GM18858 (cell line): ENCODE results near the gene ARX.

Experiments
- ATAC-seq: cut with Tn5 transposase; IDR thresholded peaks from one replicate; pipeline ENCODE4 v1.9.1; 2021; ENCODE audit not compliant: unreplicated experiment

ARX gene

DNA sequence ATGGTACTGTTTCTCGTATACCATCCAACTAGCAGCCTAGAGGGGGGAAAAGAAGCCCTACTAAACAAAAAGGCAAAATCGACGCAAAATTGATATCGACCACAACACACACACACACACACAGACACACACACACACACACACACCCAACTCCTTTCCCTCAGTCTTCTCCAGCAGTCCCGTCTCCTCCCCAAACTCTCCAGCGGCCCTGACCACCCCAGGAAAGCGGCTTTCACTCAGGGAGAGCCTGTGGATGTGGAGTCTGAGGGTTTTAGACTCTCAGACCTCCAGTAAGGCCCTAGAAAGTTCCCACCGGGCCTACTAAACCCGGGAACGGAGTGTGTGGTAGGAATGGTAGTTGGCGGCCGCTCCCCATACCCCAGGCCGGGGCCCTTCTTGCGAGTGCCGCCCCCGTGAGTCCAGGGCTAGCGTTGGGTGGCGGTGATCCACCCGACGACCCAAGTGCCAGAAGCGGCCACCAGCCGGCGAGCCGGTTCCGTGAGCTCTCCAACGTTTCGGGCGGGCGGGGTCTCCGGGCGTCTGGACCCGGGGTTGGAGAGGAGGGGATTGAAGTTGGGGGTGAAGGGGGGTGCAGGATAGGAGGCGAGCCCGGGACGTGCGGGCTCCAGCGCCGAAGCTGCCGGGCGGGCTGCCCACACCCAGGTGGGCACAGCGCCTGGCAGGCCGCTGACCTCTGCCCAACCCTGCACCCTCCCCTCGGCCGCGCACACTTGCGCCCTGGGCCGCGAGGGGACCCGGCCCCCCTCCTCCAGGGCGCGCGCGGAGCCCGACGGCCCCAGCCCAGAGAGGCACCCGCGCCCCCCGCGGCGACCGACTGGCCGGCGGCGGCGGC is 13.7 kb downstream of the ARX start:
- no peak for ATAC-seq

DNA sequence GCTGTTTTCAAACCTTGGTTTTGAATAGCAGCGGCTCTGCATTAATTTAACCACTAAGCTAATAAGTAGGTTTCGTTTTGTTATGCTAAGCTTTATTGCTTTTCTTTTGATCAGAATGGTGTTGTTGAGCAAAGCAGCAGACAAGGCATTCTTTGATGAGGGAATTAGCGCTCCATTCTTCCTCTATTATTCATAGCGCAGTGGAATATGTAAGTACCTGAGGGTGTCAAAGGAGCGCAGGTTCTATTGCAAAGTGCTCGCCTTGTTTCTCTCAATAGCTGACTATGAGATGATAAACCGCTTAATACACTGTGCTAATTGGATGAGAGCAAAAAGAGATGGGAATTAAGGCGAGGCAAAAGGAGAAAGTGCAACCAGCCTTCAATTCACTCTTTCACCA is 16.3 kb downstream of the ARX start:
- no peak for ATAC-seq

DNA sequence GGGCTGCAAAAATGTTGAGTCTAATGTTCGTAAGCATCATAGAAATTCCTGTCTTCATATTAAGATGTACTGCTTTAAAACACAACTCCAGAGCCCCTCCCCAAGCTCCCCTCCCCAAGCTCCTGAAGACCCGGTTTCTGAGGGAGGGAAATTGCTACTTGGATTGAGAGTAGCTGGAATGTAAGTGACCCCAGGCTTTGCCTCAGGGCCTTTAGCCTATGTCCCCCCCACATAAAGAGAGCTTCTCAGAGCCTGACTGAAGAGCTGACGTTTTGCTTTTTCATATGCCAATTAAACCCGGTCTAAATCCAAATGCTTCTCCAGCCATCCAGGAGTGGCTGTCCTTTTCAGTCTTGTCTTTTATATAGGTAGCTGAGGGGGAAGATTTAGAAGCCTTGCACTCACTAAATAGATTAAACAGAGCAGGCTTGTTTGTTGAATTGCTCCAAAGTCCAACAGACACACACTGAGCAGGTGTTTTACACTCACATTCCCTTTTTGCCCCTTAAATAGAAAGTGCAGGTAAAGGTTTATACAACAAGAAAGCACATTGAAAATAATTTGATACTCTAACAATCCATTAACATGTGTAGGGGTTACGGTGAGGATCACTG is 19.6 kb downstream of the ARX start:
- ATAC-seq = no peak

DNA sequence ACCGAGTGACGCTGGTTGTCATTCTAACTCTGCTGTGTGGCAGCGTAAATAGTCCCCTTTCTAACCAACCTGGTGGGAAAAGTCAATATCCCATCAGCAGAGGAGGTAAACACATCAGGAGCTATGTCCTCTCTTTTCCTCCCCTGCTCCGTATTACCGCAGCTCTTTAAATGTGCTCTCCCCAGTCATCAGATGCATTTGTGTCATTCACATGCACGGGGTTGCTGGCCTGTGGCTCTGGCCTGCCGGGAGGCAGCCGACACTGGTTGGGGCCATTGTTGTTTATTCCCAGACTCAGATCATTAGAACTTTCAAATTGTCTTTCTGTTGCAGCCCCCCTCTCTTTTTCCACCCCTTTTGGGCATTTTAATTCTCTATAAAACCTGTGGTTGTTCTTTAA is 21.9 kb downstream of the ARX start:
- ATAC-seq = no peak

DNA sequence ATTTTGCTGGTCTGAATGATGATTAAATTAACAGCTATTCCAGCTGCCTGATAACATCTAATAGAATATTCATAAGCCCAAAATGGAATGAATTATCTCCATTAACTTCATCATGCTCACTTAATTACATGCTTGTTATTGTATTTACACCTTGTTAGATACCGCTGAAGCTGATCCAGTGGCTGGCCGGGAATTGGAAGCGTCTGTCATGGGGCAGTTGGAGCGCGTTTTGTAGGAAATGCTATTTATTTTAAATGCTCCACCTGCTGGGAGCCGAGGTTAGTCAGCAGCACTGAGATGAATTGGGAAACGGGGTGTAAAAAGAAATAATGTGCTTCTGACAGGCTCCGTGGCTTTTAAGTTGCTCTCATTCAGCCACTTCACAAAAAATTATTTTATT is 25.2 kb downstream of the ARX start:
- no peak for ATAC-seq

DNA sequence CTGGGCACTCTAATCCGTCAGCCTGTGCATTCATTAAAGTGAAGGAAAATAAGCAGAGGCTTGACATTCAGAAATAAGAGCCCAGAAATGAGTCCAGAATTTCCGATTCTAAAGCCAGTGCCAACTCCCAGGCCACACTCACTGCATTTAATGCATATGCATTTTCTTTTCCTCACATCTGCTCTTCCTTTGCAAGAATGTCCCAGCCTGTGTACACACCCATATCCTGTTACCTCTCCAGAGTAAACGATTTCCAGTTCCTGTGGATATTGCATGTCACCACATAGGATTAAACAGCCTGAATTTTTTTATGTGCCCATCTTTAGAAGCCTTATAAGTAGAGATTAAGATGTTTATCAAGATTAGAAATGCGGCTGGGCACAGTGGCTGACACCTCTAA is 27.5 kb downstream of the ARX start:
- no peak for ATAC-seq

DNA sequence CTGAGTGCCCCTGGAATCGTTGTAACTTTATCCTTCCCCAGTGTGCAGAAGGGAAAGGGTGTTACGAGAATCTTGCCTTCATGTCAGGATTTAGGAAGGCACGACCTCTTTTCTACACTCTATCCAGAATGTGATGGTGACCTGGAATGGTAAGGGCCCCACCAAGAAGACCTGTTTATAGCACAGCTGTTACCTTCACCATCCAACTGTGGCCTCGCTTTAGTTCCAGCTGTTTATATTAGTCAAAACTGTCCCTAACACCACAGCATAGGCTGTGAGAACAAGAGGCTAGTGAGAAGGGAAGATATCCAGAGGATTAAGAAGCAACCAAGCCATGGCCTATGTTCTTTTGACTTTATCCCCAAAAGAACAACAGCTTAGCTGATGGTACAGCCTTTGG is 28.0 kb downstream of the ARX start:
- no peak for ATAC-seq

DNA sequence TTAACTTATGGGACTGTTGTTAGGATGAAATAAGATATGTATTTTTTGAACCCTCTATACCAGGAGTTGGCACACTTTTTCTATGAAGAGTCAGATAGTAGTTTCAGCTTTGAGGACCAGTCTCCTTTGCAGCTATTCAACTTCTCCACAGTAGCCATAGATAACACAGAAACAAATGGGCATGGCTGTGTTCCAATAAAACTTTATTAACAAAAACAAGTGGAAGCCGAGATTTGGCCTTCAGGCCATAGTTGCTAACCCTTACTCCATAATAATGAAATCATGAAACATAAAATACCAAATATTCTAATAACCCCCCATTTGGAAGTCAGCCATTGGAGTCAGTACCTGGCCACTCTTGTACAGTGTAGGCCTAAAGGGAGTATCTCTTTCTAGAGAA is 30.6 kb downstream of the ARX start:
- no peak for ATAC-seq

DNA sequence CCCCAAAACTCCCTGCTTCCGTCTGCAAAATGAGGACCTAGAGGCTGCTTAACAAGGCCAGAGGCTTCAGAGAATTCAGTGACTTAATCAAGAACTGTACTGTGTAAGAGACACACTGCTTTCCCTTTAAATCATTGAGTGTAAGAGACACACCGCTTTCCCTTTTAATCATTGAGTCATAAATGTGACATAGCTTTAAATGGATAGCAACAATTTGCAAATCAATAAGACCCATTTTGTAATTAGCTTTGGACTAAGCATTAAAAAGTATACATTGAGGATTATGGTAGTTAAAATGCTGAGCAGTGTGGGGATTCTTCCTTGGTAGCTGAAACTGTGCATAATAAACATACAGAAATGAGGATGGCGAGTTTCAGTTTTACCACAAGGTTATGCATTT is 31.8 kb downstream of the ARX start:
- ATAC-seq = no peak

DNA sequence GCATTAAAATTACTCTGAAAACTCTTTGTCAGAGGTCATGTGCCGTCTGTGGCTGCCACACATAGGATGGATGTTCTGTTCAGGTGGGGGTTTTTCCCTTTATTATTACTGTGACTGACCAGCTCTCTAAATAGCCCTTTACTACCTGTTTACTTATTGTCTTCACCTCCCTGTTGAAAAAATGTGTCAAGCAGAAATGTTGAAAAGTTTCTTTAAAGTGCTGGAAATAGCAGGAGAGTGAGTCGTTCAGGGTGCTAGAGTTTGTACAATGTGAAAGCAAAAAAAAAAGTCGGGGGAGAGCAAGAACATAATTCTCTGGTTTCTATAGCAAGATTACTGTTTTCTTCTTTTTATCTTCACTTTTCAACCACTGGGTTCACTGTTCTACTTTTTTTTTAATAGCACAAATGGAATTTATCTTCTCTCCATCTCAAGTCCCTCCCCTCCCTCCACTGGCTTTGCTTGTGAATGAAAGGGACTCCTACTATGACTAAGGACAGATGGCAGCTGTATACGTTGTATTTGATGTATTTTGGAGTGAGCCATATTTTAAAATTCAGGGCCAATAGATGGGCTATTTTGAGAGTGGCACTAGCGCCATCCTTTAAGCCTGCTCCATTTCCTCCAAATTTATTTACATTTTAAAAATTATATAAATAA is 33.3 kb downstream of the ARX start:
- no peak for ATAC-seq

DNA sequence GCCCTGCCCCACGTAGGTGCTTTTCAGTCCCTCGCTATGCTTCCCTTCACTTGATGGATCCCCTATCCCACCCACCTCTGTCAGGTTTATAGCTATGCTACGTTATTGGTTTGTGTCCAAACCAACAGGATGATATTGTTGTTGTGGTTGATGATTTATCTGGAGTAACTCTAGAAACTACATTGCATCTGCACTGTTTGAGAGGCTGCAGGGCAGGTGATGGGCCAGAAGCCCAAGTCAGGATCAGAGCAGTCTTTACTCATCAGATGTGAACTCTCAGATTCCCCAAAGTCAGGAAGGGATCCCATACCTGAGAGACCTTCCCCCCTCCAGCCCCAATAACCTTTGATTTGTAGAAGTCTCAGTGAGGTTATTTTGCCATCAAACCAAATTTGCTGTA is 34.7 kb downstream of the ARX start:
- ATAC-seq = no peak

DNA sequence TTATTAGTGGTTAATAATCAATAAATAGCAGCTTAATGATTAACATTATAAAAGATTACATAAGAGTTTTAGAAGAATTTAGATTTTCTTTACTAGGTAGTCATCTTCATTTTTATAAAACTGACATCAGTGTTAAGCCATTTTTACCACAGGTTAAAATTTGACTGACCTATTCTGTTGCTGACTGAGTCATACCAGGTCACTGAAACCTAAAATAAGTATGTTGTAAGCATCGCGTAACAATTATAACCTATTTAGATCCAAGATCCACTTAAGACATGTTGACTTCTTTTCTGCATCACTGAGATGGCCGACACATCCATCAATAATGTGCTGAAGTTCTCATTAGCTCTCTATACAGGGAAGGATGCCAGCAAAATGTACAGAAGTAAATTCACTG is 36.7 kb downstream of the ARX start:
- ATAC-seq = no peak

DNA sequence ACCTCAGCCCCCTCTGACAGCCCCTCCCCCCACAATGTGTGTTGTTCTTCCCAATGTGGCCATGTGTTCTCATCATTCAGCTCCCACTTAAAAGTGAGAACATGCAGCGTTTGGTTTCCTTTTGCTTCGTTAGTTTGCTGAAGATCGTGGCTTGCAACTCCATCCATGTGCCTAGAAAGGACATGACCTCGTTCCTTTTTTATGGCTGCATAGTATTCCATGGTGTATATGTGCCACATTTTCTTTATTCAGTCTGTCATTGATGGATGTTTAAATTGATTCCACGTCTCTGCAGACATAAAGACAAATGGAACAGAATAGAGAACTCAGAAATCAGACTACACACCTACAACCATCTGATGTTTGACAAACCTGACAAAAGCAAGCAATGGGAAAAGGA is 46.0 kb downstream of the ARX start:
- no peak for ATAC-seq

DNA sequence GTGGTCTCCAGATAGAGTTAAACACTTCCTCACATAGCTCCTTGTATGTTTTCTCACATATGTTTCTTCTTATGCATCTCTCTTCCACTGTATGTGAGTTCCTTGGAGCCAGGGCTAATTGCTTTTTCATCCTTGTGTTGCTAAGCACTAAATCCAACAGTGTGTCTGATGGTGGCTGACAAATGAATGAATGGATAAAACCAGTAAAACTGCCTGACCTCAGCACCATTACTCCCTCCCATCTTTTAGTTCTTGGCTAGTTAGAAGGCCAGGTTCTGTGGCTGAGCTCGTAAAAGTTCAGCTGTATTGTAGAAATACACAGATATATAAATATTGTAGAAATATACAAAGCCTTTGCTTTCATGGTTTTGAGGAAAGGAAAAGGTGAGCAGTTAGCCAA is 50.4 kb downstream of the ARX start:
- no peak for ATAC-seq

DNA sequence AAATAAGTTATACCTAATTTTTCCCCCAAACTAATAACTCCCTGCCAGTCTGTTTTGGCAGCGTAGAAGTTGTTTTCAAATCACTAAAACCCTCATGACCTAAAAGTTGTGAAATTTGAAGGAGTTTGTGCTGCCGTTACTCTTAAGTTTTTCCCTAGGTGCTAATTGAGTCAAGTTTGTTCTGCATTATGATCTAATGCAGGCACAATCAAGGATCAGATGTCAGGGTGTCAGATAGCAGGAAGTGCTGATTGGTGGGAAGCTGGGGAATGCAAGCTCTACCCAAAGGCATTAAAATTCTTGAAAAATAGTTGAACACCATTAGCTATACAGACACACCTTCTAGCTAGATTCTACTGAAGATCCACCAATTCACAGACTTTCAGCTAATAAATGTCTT is 51.9 kb downstream of the ARX start:
- ATAC-seq = no peak

DNA sequence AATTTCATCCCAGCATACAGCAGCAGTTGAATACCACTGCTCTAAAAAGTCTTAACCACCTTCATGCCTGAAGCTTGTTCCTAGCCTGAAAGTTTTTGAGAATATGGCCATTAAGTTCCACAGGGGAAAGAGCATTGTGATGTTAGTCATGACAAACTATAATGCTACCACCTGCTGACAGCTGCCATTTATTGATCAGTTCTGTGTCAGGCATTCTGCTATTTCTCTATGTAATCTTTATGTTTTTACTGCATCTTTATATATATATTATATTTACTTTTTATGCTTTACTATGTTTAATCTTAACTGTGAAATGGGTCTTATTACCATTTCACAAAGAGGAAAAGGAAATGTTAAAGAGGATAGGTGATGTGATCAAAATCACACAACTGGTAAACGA is 54.0 kb downstream of the ARX start:
- ATAC-seq = no peak

DNA sequence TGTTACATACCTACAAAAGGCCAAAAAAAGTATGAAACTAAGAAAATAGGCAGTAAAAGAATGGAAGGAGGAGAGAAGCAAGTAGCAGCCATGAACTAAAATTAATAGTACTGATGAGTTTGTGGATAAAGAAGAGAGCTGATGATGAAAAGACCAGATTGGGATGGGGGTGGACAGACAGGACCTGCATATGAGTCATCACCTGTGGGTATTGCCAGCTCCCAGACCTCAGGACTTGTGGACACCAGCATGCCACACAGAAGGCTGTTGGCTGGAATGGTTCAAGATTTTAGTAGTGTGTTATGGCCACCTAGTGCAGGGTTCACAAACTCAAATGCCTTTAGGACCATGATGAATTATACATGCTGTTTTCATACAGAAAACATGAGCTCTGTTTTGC is 58.9 kb downstream of the ARX start:
- ATAC-seq = no peak

DNA sequence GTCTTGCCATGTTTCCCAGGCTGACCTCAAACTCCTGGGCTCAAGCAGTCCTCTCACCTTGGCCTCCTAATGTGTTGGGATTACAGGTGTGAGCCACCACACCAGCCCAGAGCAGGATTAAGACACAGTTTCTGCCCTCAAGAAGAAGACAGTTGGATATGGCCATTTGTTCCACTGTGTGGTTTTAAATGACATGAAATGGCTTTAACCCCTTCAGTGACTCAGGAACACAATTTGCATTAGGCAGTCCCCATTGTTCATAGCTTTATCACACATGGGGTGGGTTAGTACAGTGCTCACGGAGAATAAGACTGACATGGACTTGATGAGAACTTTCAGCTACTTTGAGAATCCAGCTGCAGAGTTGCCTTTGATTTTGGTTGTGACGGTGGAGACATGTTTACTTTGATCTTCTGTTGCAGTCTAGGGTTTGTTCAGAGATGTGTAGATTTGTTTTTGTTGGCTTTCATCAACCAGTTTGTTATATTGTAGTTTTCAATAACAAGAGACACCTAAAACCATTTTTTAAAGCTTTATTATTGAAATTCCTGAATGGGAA is 60.3 kb downstream of the ARX start:
- ATAC-seq = no peak

DNA sequence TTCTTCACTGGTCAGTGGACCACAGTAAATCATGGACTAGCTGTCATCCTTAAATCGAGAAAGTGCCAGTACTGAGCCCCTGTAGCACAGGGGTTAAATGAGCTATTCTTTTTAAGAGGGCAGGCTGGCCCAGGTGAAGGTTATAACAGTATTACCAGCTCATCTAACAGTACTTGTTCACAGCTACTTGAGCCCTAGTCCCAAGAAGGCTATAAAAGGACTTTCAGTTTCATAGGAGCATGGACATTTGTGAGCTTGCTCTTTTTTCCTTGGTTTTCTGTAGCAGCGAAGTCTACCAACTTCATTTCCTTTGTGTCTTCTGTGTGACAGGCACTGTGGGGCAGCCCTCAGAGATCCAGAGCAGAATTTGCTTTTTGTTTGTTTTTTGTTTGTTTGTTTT is 61.0 kb downstream of the ARX start:
- ATAC-seq = no peak
